CD4-positive, CD25-positive, alpha-beta regulatory T cell (primary cell): Measurements from ENCODE around the gene CEP250. TPM values are rescaled to one million over a fixed set of nuclear protein-coding genes. Genes with fewer than 3 reads are reported as not detected.

ENCODE experiments used
- ATAC-seq, 2 donors: fragments of 150-1000 bp; cut with Tn5 transposase; one replicate each; pipeline ENCODE4 v1.10.0; 2021; ENCODE audit warnings: low read depth in 2 of 2, moderate number of reproducible peaks in 2 of 2, moderate library complexity in 1 of 2
- DNase-seq, 3 donors: peaks; one replicate each; pipeline versions ENCODE4 v3.0.0 to v3.0.0-alpha.2; 2012 to 2022; ENCODE audit warnings: mixed read lengths in 1 of 3
- H3K27ac ChIP-seq: one replicate; pipeline ENCODE4 v1.7.0; 2013; ENCODE audit warnings: mild to moderate bottlenecking, low read length; ENCODE audit not compliant: insufficient read depth, poor library complexity, severe bottlenecking
- H3K27me3 ChIP-seq: one replicate; pipeline ENCODE4 v1.7.0; 2013; ENCODE audit warnings: low read length; ENCODE audit not compliant: control insufficient read depth, insufficient read depth
- H3K36me3 ChIP-seq: one replicate; pipeline ENCODE4 v1.7.0; 2013; ENCODE audit warnings: mild to moderate bottlenecking, low read length, moderate library complexity; ENCODE audit not compliant: control insufficient read depth, insufficient read depth
- H3K4me1 ChIP-seq: 2 replicates; pipeline ENCODE4 v1.7.0; 2013; ENCODE audit warnings: mild to moderate bottlenecking, low read length; ENCODE audit not compliant: insufficient read depth, control insufficient read depth, poor library complexity, severe bottlenecking
- H3K4me3 ChIP-seq: one replicate; pipeline ENCODE4 v1.7.0; 2013; ENCODE audit warnings: low read depth, mild to moderate bottlenecking, low read length, moderate library complexity
- H3K9me3 ChIP-seq, 2 experiments: 1 replicate in 1 of 2; 2 replicates in 1 of 2; pipeline ENCODE4 v1.7.0; 2013; ENCODE audit warnings: low read length in 2 of 2, mild to moderate bottlenecking in 1 of 2, moderate library complexity in 1 of 2; ENCODE audit not compliant: control insufficient read depth in 2 of 2
- H3K27ac Mint-ChIP-seq, 3 donors: one replicate each; pipeline ENCODE4 v1.8.0; 2020 to 2022; ENCODE audit warnings: mild to moderate bottlenecking in 3 of 3, mixed read lengths in 3 of 3, moderate library complexity in 2 of 3
- H3K27me3 Mint-ChIP-seq: one replicate; pipeline ENCODE4 v1.8.0; 2022; ENCODE audit warnings: mild to moderate bottlenecking, mixed read lengths
- H3K36me3 Mint-ChIP-seq: one replicate; pipeline ENCODE4 v1.8.0; 2020; ENCODE audit warnings: mixed read lengths
- H3K4me1 Mint-ChIP-seq, 4 donors: one replicate each; pipeline ENCODE4 v1.8.0; 2020 to 2022; ENCODE audit warnings: mixed read lengths in 4 of 4, mild to moderate bottlenecking in 1 of 4
- H3K4me3 Mint-ChIP-seq, 4 donors: one replicate each; pipeline ENCODE4 v1.8.0; 2020 to 2022; ENCODE audit warnings: mild to moderate bottlenecking in 4 of 4, mixed read lengths in 4 of 4, moderate library complexity in 3 of 4
- H3K9me3 Mint-ChIP-seq, 7 donors: one replicate each; pipeline ENCODE4 v1.8.0; 2020 to 2022; ENCODE audit warnings: mixed read lengths in 7 of 7, mild to moderate bottlenecking in 3 of 7, moderate library complexity in 2 of 7
- polyA plus RNA-seq, 4 donors: library from polyadenylated mRNA; unstranded; fragments of 300-500 nt; fragmentation: Illumina TruSeq; gene quantifications; one replicate each; pipeline ENCODE4 v1.2.3, GENCODE V29; 2021
- total RNA-seq: library from RNA; stranded (reverse); gene quantifications from one replicate; pipeline ENCODE4 v1.2.3, GENCODE V29; 2022

CEP250 gene
- total and polyA plus RNA-seq, 5 donors from 2014 or later = 4.7 to 64.1 (median 4.9) TPM

- H3K9me3 ChIP-seq = no peaks in the 10 kb centered on the region
- H3K36me3 ChIP-seq = peaks cover 10% of the 10 kb centered on the region
- H3K4me1 ChIP-seq = peaks cover 4% of the 10 kb centered on the region
- ATAC-seq (no peak), DNase-seq (no peak)
- H3K27ac Mint-ChIP-seq = peak overlapping the region in 2 of 3 donors; percentile 81 to 88
- no peaks in the 10 kb centered on the region for H3K27me3 Mint-ChIP-seq
- no peak overlapping the region for H3K27ac ChIP-seq
- H3K9me3 Mint-ChIP-seq = no peaks in the 10 kb centered on the region
- no peak overlapping the region for H3K4me3 ChIP-seq
- H3K4me3 Mint-ChIP-seq = no peak overlapping the region
- H3K27me3 ChIP-seq = no peaks in the 10 kb centered on the region
- H3K4me1 Mint-ChIP-seq = peaks cover 0 to 9% (median 7%) of the 10 kb centered on the region in 4 donors
- peaks cover 14% of the 10 kb centered on the region for H3K36me3 Mint-ChIP-seq
These were observed 12.2 kb downstream of the CEP250 start for GRCh38 chr20:35467339-35468224.

- ATAC-seq (no peak), DNase-seq (no peak)
- Mint-ChIP-seq H3K9me3 (no peaks in the 10 kb centered on the region), H3K4me1 (peaks cover 0 to 4% (median 2%) of the 10 kb centered on the region in 4 donors), H3K27ac (peak overlapping the region in 1 of 3 donors; percentile 81), H3K36me3 (peaks cover 10% of the 10 kb centered on the region), H3K4me3 (no peak overlapping the region), H3K27me3 (no peaks in the 10 kb centered on the region)
- no peak overlapping the region for H3K4me3 ChIP-seq
- peaks cover 13% of the 10 kb centered on the region for H3K36me3 ChIP-seq
- H3K27me3 ChIP-seq = no peaks in the 10 kb centered on the region
- no peaks in the 10 kb centered on the region for H3K4me1 ChIP-seq
- no peaks in the 10 kb centered on the region for H3K9me3 ChIP-seq
- no peak overlapping the region for H3K27ac ChIP-seq
These were observed 13.4 kb downstream of the CEP250 start for GRCh38 chr20:35468671-35469334.

GRCh38 chr20:35472209-35472608 is 16.8 kb downstream of the CEP250 start:
- Histone ChIP-seq H3K27me3 (no peaks in the 10 kb centered on the region), H3K27ac (no peak overlapping the region), H3K9me3 (no peaks in the 10 kb centered on the region), H3K36me3 (peaks cover 38% of the 10 kb centered on the region), H3K4me1 (no peaks in the 10 kb centered on the region), H3K4me3 (no peak overlapping the region)
- no peak overlapping the region for H3K4me3 Mint-ChIP-seq
- H3K27ac Mint-ChIP-seq = peak overlapping the region in 2 of 3 donors; percentile 45 to 74
- DNase-seq (no peak), ATAC-seq (no peak)
- no peaks in the 10 kb centered on the region for H3K9me3 Mint-ChIP-seq
- peaks cover 0 to 2% (median 0%) of the 10 kb centered on the region in 4 donors for H3K4me1 Mint-ChIP-seq
- peaks cover 10% of the 10 kb centered on the region for H3K36me3 Mint-ChIP-seq
- H3K27me3 Mint-ChIP-seq = no peaks in the 10 kb centered on the region

- H3K36me3 ChIP-seq = peaks cover 51% of the 10 kb centered on the region
- H3K9me3 Mint-ChIP-seq = no peaks in the 10 kb centered on the region
- no peak overlapping the region for H3K4me3 Mint-ChIP-seq
- peaks cover 17% of the 10 kb centered on the region for H3K36me3 Mint-ChIP-seq
- DNase-seq (no peak), ATAC-seq (no peak)
- H3K4me1 ChIP-seq = no peaks in the 10 kb centered on the region
- no peaks in the 10 kb centered on the region for H3K27me3 ChIP-seq
- H3K4me3 ChIP-seq = no peak overlapping the region
- peaks cover 0 to 6% (median 0%) of the 10 kb centered on the region in 4 donors for H3K4me1 Mint-ChIP-seq
- no peak overlapping the region for H3K27ac ChIP-seq
- H3K9me3 ChIP-seq = no peaks in the 10 kb centered on the region
- peak overlapping the region in 1 of 3 donors; percentile 45 for H3K27ac Mint-ChIP-seq
- no peaks in the 10 kb centered on the region for H3K27me3 Mint-ChIP-seq
These were observed 18.3 kb downstream of the CEP250 start for GRCh38 chr20:35473684-35474083.

GRCh38 chr20:35474303-35474871 is 19.0 kb downstream of the CEP250 start:
- peaks cover 58% of the 10 kb centered on the region for H3K36me3 ChIP-seq
- no peak overlapping the region for H3K27ac Mint-ChIP-seq

GRCh38 chr20:35476288-35476687 is 20.9 kb downstream of the CEP250 start:
- H3K4me3 Mint-ChIP-seq = no peak overlapping the region
- no peaks in the 10 kb centered on the region for H3K9me3 ChIP-seq
- H3K4me3 ChIP-seq = no peak overlapping the region
- H3K4me1 Mint-ChIP-seq = peaks cover 4 to 16% (median 7%) of the 10 kb centered on the region in 4 donors
- H3K27me3 ChIP-seq = no peaks in the 10 kb centered on the region
- H3K27ac ChIP-seq = peak overlapping the region; percentile 0
- DNase-seq (no peak), ATAC-seq (no peak)
- H3K9me3 Mint-ChIP-seq = no peaks in the 10 kb centered on the region
- H3K27ac Mint-ChIP-seq = no peak overlapping the region
- peaks cover 21% of the 10 kb centered on the region for H3K36me3 Mint-ChIP-seq
- no peaks in the 10 kb centered on the region for H3K27me3 Mint-ChIP-seq
- H3K36me3 ChIP-seq = peaks cover 70% of the 10 kb centered on the region
- no peaks in the 10 kb centered on the region for H3K4me1 ChIP-seq

More at GRCh38 chr20:35474303-35474871, 19.0 kb downstream of the CEP250 start:
- Mint-ChIP-seq H3K36me3 (peaks cover 23% of the 10 kb centered on the region), H3K9me3 (no peaks in the 10 kb centered on the region), H3K4me1 (peaks cover 0 to 11% (median 0%) of the 10 kb centered on the region in 4 donors), H3K4me3 (no peak overlapping the region), H3K27me3 (no peaks in the 10 kb centered on the region)
- no peaks in the 10 kb centered on the region for H3K4me1 ChIP-seq
- no peak overlapping the region for H3K4me3 ChIP-seq
- H3K27me3 ChIP-seq = no peaks in the 10 kb centered on the region
- DNase-seq = no peak
- H3K27ac ChIP-seq = no peak overlapping the region
- no peak for ATAC-seq
- no peaks in the 10 kb centered on the region for H3K9me3 ChIP-seq

- peak in 2 of 3 donors; percentile 10 to 24 for DNase-seq
These were observed 23.5 kb downstream of the CEP250 start for GRCh38 chr20:35478804-35479472.

More at GRCh38 chr20:35478804-35479472, 23.5 kb downstream of the CEP250 start:
- Mint-ChIP-seq H3K27ac (peak overlapping the region in 2 of 3 donors; percentile 83 to 88), H3K4me3 (no peak overlapping the region), H3K27me3 (no peaks in the 10 kb centered on the region), H3K9me3 (no peaks in the 10 kb centered on the region), H3K36me3 (peaks cover 25% of the 10 kb centered on the region), H3K4me1 (peaks cover 4 to 16% (median 10%) of the 10 kb centered on the region in 4 donors)
- H3K4me3 ChIP-seq = no peak overlapping the region
- no peak overlapping the region for H3K27ac ChIP-seq
- no peaks in the 10 kb centered on the region for H3K9me3 ChIP-seq
- H3K4me1 ChIP-seq = no peaks in the 10 kb centered on the region
- peaks cover 64% of the 10 kb centered on the region for H3K36me3 ChIP-seq
- no peak for ATAC-seq
- no peaks in the 10 kb centered on the region for H3K27me3 ChIP-seq
